Neural cell (in vitro differentiated cells): Measurements from ENCODE around the gene ATP11B. TPM values are rescaled to one million over a fixed set of nuclear protein-coding genes. Genes with fewer than 3 reads are reported as not detected.

Experiments
- H2AFZ ChIP-seq: fragments of 200-600, 300-800 bp; sonication (generic), shearing (Covaris generic); 2 replicates; pipeline ENCODE4 v1.6.0; 2014; ENCODE audit warnings: low read depth, mild to moderate bottlenecking, antibody characterized with exemption, low read length, moderate library complexity
- H3F3A ChIP-seq: fragments of 200-600 bp; shearing (Covaris generic); 2 replicates; pipeline ENCODE4 v1.6.1; 2016; ENCODE audit warnings: mild to moderate bottlenecking, moderate library complexity, mixed read lengths, antibody characterized with exemption, low read length; ENCODE audit not compliant: insufficient read depth, poor library complexity, severe bottlenecking
- H3K27ac ChIP-seq: fragments of 200-600, 300-800 bp; sonication (generic), shearing (Covaris generic); 2 replicates; pipeline ENCODE4 v1.5.1; 2014; ENCODE audit warnings: mild to moderate bottlenecking, low read length, moderate library complexity
- H3K27me3 ChIP-seq: fragments of 300-800, 200-600 bp; sonication (generic), shearing (Covaris generic); 2 replicates; pipeline ENCODE4 v1.6.0; 2014; ENCODE audit warnings: mild to moderate bottlenecking, low read depth, low read length, moderate library complexity; ENCODE audit not compliant: insufficient read depth
- H3K36me3 ChIP-seq: fragments of 300-800, 200-600 bp; sonication (generic), shearing (Covaris generic); 2 replicates; pipeline ENCODE4 v1.5.1; 2014; ENCODE audit warnings: mild to moderate bottlenecking, antibody characterized with exemption, low read length, moderate library complexity; ENCODE audit not compliant: insufficient read depth
- H3K4me2 ChIP-seq: fragments of 300-800, 200-600 bp; sonication (generic), shearing (Covaris generic); 2 replicates; pipeline ENCODE4 v1.6.0; 2014; ENCODE audit warnings: mild to moderate bottlenecking, low read length
- H3K4me3 ChIP-seq: fragments of 300-800, 200-600 bp; sonication (generic), shearing (Covaris generic); 2 replicates; pipeline ENCODE4 v1.5.1; 2014; ENCODE audit warnings: mild to moderate bottlenecking, low read length, moderate library complexity
- H3K79me2 ChIP-seq: fragments of 200-600 bp; shearing (Covaris generic); replicated peaks from 2 replicates; pipeline ENCODE4 v1.6.0; 2014; ENCODE audit warnings: mild to moderate bottlenecking, low read length, moderate library complexity; ENCODE audit not compliant: insufficient read depth
- H3K9ac ChIP-seq: fragments of 300-800, 200-600 bp; sonication (generic), shearing (Covaris generic); 2 replicates; pipeline ENCODE4 v1.6.1; 2016; ENCODE audit warnings: mild to moderate bottlenecking, low read length, mixed read lengths
- H3K9me2 ChIP-seq: fragments of 200-600 bp; shearing (Covaris generic); 2 replicates; pipeline ENCODE4 v1.6.1; 2016; ENCODE audit warnings: mild to moderate bottlenecking, low read length, mixed read lengths; ENCODE audit not compliant: insufficient read depth
- H3K9me3 ChIP-seq: fragments of 200-600, 300-800 bp; sonication (generic), shearing (Covaris generic); 2 replicates; pipeline ENCODE4 v1.6.1; 2016; ENCODE audit warnings: mild to moderate bottlenecking, mixed run types, low read length, moderate library complexity, mixed read lengths
- H4K20me1 ChIP-seq: fragments of 200-600 bp; shearing (Covaris generic); 2 replicates; pipeline ENCODE4 v1.6.1; 2016; ENCODE audit warnings: mild to moderate bottlenecking, mixed run types; ENCODE audit not compliant: insufficient read depth
- EP300 ChIP-seq: fragments of 450-650 bp; conservative IDR thresholded peaks from 2 replicates; pipeline ENCODE4 v1.6.1; 2014; ENCODE audit warnings: antibody characterized with exemption, mild to moderate bottlenecking, moderate library complexity; ENCODE audit not compliant: poor library complexity, severe bottlenecking
- EZH2 ChIP-seq: fragments of 200-600, 300-800 bp; shearing (Covaris generic), sonication (generic); IDR thresholded peaks from 2 replicates; pipeline ENCODE4 v1.6.1; 2014; ENCODE audit warnings: antibody characterized with exemption, low read length, borderline replicate concordance, mild to moderate bottlenecking; ENCODE audit not compliant: insufficient read depth, poor library complexity, severe bottlenecking
- MXI1 ChIP-seq: fragments of 450-650 bp; conservative IDR thresholded peaks from 2 replicates; pipeline ENCODE4 v1.6.1; 2014; ENCODE audit warnings: antibody characterized with exemption, mild to moderate bottlenecking; ENCODE audit not compliant: poor library complexity, severe bottlenecking
- POLR2AphosphoS5 ChIP-seq: IDR thresholded peaks from 2 replicates; pipeline ENCODE4 v1.6.1; 2012
- RAD21 ChIP-seq: fragments of 450-650 bp; conservative IDR thresholded peaks from 2 replicates; pipeline ENCODE4 v1.6.1; 2014; ENCODE audit warnings: antibody characterized with exemption, mild to moderate bottlenecking, moderate library complexity
- SMC3 ChIP-seq: fragments of 450-650 bp; conservative IDR thresholded peaks from 2 replicates; pipeline ENCODE4 v1.6.1; 2014; ENCODE audit warnings: antibody characterized with exemption, mild to moderate bottlenecking, moderate library complexity; ENCODE audit not compliant: poor library complexity
- TAF1 ChIP-seq: IDR thresholded peaks from 2 replicates; pipeline ENCODE4 v1.6.1; 2012; ENCODE audit warnings: low read depth
- polyA plus RNA-seq: library from polyadenylated mRNA; depleted of rRNA; stranded (reverse); fragments of >200 nt; gene quantifications from 2 replicates; pipeline ENCODE4 v1.2.3, GENCODE V29; 2014
- TF ChIP-seq, protein P1 (sequence below): fragments of 450-650 bp; IDR thresholded peaks from 2 replicates; pipeline ENCODE4 v1.5.1; 2014; ENCODE audit warnings: antibody characterized with exemption, mild to moderate bottlenecking, moderate library complexity; ENCODE audit not compliant: poor library complexity, severe bottlenecking
- TF ChIP-seq, protein P2 (sequence below): IDR thresholded peaks from 2 replicates; pipeline ENCODE4 v1.6.1; 2012; ENCODE audit warnings: borderline replicate concordance

Gene ATP11B
- polyA plus RNA-seq, 1 donor from 2014 or later: 31.2 TPM

DNA sequence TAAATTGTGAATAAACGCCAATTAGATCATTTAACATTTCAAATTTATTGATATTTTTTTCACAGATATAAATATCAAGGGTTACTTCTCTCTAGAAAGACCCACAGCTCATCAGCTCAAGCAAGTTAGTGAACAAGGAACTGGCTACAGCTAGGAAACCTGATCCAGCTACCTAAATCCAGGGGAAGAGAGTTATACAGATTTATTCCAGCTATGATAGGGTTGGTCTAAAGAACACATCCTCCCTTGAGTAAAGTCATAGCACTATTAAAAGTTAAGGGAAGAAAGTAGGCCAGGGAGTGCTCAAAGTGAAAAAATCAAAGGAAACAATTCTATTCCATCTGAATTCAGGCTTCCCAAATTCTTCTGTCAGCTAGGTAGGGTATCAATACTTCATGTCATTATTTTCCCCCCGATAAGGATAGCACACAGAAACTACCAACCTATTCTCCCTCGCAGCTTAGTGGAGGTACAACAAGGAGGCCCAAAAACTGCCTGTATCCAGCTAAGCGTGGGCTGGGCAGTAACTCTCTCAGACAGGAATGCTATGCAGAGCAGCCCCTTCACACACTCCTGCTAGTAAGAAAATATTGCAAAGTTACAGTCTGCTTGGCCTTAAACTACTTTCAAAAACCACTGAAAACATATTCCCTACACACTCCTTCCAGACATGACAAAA lies 143.1 kb downstream of the ATP11B start:
- H4K20me1 ChIP-seq: no peaks in the 10 kb centered on the region
- H3F3A ChIP-seq: no peaks in the 10 kb centered on the region
- TF ChIP-seq, protein P1, sequence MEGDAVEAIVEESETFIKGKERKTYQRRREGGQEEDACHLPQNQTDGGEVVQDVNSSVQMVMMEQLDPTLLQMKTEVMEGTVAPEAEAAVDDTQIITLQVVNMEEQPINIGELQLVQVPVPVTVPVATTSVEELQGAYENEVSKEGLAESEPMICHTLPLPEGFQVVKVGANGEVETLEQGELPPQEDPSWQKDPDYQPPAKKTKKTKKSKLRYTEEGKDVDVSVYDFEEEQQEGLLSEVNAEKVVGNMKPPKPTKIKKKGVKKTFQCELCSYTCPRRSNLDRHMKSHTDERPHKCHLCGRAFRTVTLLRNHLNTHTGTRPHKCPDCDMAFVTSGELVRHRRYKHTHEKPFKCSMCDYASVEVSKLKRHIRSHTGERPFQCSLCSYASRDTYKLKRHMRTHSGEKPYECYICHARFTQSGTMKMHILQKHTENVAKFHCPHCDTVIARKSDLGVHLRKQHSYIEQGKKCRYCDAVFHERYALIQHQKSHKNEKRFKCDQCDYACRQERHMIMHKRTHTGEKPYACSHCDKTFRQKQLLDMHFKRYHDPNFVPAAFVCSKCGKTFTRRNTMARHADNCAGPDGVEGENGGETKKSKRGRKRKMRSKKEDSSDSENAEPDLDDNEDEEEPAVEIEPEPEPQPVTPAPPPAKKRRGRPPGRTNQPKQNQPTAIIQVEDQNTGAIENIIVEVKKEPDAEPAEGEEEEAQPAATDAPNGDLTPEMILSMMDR: no peak
- TF ChIP-seq EP300 (no peak), RAD21 (no peak), POLR2AphosphoS5 (no peak), MXI1 (no peak), SMC3 (no peak), TAF1 (no peak), EZH2 (no peak)
- TF ChIP-seq, protein P2, sequence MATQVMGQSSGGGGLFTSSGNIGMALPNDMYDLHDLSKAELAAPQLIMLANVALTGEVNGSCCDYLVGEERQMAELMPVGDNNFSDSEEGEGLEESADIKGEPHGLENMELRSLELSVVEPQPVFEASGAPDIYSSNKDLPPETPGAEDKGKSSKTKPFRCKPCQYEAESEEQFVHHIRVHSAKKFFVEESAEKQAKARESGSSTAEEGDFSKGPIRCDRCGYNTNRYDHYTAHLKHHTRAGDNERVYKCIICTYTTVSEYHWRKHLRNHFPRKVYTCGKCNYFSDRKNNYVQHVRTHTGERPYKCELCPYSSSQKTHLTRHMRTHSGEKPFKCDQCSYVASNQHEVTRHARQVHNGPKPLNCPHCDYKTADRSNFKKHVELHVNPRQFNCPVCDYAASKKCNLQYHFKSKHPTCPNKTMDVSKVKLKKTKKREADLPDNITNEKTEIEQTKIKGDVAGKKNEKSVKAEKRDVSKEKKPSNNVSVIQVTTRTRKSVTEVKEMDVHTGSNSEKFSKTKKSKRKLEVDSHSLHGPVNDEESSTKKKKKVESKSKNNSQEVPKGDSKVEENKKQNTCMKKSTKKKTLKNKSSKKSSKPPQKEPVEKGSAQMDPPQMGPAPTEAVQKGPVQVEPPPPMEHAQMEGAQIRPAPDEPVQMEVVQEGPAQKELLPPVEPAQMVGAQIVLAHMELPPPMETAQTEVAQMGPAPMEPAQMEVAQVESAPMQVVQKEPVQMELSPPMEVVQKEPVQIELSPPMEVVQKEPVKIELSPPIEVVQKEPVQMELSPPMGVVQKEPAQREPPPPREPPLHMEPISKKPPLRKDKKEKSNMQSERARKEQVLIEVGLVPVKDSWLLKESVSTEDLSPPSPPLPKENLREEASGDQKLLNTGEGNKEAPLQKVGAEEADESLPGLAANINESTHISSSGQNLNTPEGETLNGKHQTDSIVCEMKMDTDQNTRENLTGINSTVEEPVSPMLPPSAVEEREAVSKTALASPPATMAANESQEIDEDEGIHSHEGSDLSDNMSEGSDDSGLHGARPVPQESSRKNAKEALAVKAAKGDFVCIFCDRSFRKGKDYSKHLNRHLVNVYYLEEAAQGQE: no peak
- H3K27me3 ChIP-seq: no peaks in the 10 kb centered on the region
- no peak overlapping the region for H3K27ac ChIP-seq
- H3K36me3 ChIP-seq: no peaks in the 10 kb centered on the region
- no peaks in the 10 kb centered on the region for H3K9me2 ChIP-seq
- H3K9me3 ChIP-seq: no peaks in the 10 kb centered on the region
- no peak overlapping the region for H3K4me2 ChIP-seq
- H3K4me3 ChIP-seq: no peak overlapping the region
- H2AFZ ChIP-seq: no peak overlapping the region
- H3K9ac ChIP-seq: no peak overlapping the region
- no peaks in the 10 kb centered on the region for H3K79me2 ChIP-seq

- Histone ChIP-seq H3F3A (no peaks in the 10 kb centered on the region), H3K9me3 (no peaks in the 10 kb centered on the region), H3K9ac (no peak overlapping the region), H3K27ac (no peak overlapping the region), H3K27me3 (no peaks in the 10 kb centered on the region), H3K36me3 (no peaks in the 10 kb centered on the region), H3K4me2 (no peak overlapping the region), H3K79me2 (no peaks in the 10 kb centered on the region), H3K9me2 (no peaks in the 10 kb centered on the region), H3K4me3 (no peak overlapping the region), H4K20me1 (no peaks in the 10 kb centered on the region), H2AFZ (no peak overlapping the region)
- TF ChIP-seq, protein P1: no peak
- TF ChIP-seq MXI1 (no peak), TAF1 (no peak), POLR2AphosphoS5 (no peak), EP300 (no peak), RAD21 (no peak), EZH2 (no peak), SMC3 (no peak)
- TF ChIP-seq, protein P2: no peak
These were observed 143.6 kb downstream of the ATP11B start for GRCh38 chr3:182936918-182937285.
